ENCODE data around the gene BRD3.

BRD3 gene

GRCh38 chr9:134026581-134026980, 41.2 kb downstream of the BRD3 start:
- Histone ChIP-seq H3K27me3 (ENCODE audit: insufficient read depth, low read depth, severe bottlenecking) (no peaks in the 10 kb centered on the region), H3K36me3 (peaks cover 37% of the 10 kb centered on the region), H3K9me3 (ENCODE audit: severe bottlenecking) (no peaks in the 10 kb centered on the region), H3K4me3 (ENCODE audit: low read depth, low read length) (peak overlapping the region; percentile 70), H3K27ac (no peak overlapping the region; the same call in 1 of the 2 replicates)
- no peak for DNase-seq
- TF ChIP-seq CTCF (IDR thresholded peaks at IDR 0.05; ENCODE audit: low read depth, low read length) = no peak

GRCh38 chr9:134025606-134026541, 42.0 kb downstream of the BRD3 start:
- peak; percentile 31; the same call in 1 of the 2 replicates for TF ChIP-seq CTCF (IDR thresholded peaks at IDR 0.05; ENCODE audit: low read depth, low read length)
- H3K27ac ChIP-seq = peak overlapping the region; percentile 58
- peak overlapping the region; percentile 70 for H3K4me3 ChIP-seq (ENCODE audit: low read depth, low read length)
- peaks cover 30% of the 10 kb centered on the region for H3K36me3 ChIP-seq
- DNase-seq = peak; percentile 52
- H3K27me3 ChIP-seq (ENCODE audit: insufficient read depth, low read depth, severe bottlenecking) = no peaks in the 10 kb centered on the region
- H3K9me3 ChIP-seq (ENCODE audit: severe bottlenecking) = no peaks in the 10 kb centered on the region

DNA sequence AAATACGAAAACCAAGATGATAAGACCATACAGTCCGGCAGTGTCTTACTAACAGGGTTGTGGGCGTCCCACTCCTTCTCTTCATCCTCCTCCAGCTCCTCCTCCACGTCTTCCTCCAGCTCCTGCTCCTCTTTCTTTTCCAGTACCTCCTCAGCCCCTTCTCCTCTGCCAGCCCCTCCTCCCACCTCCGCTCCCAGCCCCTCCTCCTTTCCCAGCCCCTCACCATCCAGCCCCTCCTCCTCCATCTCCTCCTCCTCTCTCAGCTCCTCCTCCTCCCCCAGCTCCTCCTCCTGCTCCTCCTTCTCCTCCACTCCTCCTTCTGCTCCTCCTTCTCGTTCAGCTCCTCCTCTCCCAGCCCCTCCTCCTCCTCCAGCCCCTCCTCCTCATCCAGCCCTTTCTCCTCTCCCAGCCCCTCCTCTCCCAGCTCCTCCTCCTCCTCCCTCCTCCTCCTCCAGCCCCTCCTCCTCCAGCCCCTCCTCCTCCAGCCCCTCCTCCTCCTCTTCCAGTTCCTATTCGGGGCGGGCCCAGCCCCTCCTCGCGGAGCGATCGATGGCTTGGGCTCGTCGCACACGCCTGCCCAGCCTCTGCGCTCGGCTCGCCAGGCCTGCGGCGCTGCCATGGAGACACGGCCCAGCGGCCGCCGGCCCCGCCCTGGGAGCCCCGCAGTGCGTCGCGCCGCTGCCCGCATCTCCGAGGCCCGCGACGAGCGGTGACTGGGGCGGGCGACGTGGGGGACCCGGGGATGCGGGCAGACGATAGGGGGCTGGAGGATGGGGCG, 42.8 kb downstream of the BRD3 start, which contains the start of gene BRD3OS:
Gene BRD3OS, plus strand, starts transcription at position 654 of the 778 bp plus-strand sequence. CDS start 1,267 bp downstream, outside the sequence.
- H3K9me3 ChIP-seq (ENCODE audit: severe bottlenecking) = no peaks in the 10 kb centered on the region
- TF ChIP-seq CTCF (IDR thresholded peaks at IDR 0.05; ENCODE audit: low read depth, low read length) = no peak
- H3K36me3 ChIP-seq = peaks cover 27% of the 10 kb centered on the region
- peak within 1 kb of the TSS; percentile 58 for H3K27ac ChIP-seq
- H3K27me3 ChIP-seq (ENCODE audit: insufficient read depth, low read depth, severe bottlenecking) = no peaks in the 10 kb centered on the region
- H3K4me3 ChIP-seq (ENCODE audit: low read depth, low read length) = peak within 1 kb of the TSS; percentile 70
- peak; percentile 97 for DNase-seq

DNA sequence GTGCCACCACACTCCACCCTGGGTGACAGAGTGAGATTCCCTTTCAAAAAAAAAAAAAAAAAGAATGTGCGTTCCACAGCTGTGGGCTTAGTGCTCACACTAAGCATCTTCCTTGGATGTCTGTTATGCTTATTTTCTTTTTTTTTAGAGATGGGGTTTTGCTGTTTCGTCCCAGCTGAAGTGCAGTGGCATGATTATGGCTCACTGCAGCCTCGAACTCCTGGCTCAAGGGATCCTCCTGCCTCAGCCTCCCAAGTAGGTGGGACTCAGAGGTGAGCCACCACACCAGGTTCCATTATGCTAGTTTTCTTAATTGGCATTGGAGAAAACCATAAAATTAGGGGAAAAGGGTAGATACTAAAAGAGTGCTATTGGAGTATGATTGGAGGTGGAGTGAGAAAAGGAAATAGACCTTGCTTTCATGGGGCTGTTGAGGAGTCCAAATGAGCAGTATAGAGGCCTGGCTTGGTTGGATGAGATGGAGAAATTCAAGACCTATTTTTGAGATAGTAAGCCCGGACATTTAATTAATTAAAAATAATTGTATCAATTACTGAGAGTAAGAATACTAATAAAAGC, 43.5 kb downstream of the BRD3 start:
- H3K4me3 ChIP-seq (ENCODE audit: low read depth, low read length) = no peak overlapping the region
- DNase-seq = no peak
- TF ChIP-seq CTCF (IDR thresholded peaks at IDR 0.05; ENCODE audit: low read depth, low read length) = no peak

DNA sequence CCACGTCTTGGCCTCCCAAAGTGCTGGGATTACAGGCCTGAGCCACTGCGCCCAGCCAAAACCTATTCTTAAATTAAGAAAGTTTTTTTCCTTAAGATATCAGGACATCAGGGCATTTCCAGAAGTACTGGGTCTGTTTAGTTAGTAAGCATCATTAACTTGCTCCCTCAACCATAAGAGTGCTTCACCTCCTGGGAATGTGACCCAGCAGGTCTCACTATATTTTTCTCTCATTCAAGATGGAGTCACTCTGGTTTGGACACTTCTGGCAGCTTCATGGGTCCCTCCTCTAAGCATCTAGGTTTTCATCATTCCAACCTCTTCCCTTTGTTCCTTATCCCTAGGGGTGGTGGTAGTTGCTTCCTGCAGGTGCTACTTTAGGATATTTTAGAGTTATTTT, 52.9 kb downstream of the BRD3 start:
- Histone ChIP-seq H3K27me3 (ENCODE audit: insufficient read depth, low read depth, severe bottlenecking) (no peaks in the 10 kb centered on the region), H3K4me3 (ENCODE audit: low read depth, low read length) (no peak overlapping the region), H3K36me3 (no peaks in the 10 kb centered on the region), H3K27ac (no peak overlapping the region), H3K9me3 (ENCODE audit: severe bottlenecking) (peaks cover 11% of the 10 kb centered on the region)
- DNase-seq = no peak
- no peak for TF ChIP-seq CTCF (IDR thresholded peaks at IDR 0.05; ENCODE audit: low read depth, low read length)

More for the DNA sequence above, 43.5 kb downstream of the BRD3 start:
- no peaks in the 10 kb centered on the region for H3K27me3 ChIP-seq (ENCODE audit: insufficient read depth, low read depth, severe bottlenecking)
- H3K9me3 ChIP-seq (ENCODE audit: severe bottlenecking) = no peaks in the 10 kb centered on the region
- H3K27ac ChIP-seq = no peak overlapping the region
- H3K36me3 ChIP-seq = peaks cover 27% of the 10 kb centered on the region

Data from WERI-Rb-1 (cell line).